Fibroblast of lung (primary cell): ENCODE results near the gene NR2F2.

Experiments used
- EZH2 ChIP-seq: IDR thresholded peaks from 2 replicates; pipeline ENCODE4 v1.5.1; 2012; ENCODE audit warnings: low read length, control low read depth, mild to moderate bottlenecking; ENCODE audit errors: missing control alignments
- TF ChIP-seq, protein P1 (sequence below), 2 donors: IDR thresholded peaks in 1 of 2; conservative IDR thresholded peaks in 1 of 2; 1 replicate in 1 of 2; 2 replicates in 1 of 2; pipeline ENCODE4 v1.5.1; 2011 to 2012; ENCODE audit warnings: low read length in 2 of 2, control low read depth in 1 of 2, inconsistent platforms in 1 of 2, low read depth in 1 of 2, mild to moderate bottlenecking in 1 of 2

DNA sequence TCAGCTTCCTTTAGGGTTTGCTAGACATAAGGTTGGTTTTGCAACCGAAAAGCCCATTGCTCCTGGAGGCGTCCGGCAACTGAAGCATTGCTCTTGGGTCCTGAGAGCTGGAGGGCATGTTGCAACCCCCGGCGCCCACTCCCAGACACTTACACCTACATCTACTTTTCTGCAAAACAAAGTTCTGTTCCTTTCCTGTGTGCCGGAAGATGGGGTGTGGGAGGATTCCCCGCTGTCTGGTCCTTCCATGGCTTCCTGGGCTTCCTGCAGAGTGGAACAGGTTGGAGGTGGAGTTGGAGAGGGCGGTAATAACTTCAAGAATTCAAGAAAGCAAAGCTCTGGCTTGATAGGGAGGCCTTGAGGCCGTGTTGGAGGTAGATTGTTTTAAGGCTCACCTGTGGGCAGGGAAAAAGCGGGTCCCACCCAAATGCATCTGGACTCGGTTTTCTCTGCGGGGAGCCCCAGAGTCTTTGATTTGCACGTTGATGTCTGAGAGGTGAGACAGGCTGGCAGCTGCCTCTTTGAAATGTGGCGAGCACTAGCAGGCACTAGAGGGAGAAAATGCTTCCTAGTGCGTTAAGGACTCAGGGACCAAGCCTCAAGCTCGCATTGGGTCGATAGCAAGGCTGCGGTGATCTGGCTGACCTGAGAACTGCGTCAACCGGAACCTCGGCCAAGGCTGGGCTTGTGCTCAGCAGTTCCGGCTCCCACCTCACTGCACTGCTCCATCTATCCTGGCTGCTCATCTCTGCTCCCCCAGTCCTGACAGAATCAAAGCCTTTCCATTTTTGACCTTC is 39.5 kb downstream of the NR2F2 start:
- TF ChIP-seq, protein P1, sequence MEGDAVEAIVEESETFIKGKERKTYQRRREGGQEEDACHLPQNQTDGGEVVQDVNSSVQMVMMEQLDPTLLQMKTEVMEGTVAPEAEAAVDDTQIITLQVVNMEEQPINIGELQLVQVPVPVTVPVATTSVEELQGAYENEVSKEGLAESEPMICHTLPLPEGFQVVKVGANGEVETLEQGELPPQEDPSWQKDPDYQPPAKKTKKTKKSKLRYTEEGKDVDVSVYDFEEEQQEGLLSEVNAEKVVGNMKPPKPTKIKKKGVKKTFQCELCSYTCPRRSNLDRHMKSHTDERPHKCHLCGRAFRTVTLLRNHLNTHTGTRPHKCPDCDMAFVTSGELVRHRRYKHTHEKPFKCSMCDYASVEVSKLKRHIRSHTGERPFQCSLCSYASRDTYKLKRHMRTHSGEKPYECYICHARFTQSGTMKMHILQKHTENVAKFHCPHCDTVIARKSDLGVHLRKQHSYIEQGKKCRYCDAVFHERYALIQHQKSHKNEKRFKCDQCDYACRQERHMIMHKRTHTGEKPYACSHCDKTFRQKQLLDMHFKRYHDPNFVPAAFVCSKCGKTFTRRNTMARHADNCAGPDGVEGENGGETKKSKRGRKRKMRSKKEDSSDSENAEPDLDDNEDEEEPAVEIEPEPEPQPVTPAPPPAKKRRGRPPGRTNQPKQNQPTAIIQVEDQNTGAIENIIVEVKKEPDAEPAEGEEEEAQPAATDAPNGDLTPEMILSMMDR (conservative IDR thresholded peaks at IDR 0.05 in 1 of 2, IDR thresholded peaks at IDR 0.05 in 1 of 2; ENCODE audit: low read depth in 1 of 2, low read length in 2 of 2), result no peak
- TF ChIP-seq EZH2, result no peak
